ENCODE results near the gene ZNF366. TPM values are rescaled to one million over a fixed set of nuclear protein-coding genes. Genes with fewer than 3 reads are reported as not detected.

Gene ZNF366
- total RNA-seq, 6 experiments from 2014 or later, result 0.77 to 2.3 (median 1.2) TPM

Other genes starting within 250 kb of the ZNF366 start
- gene MRPS27, start 187.2 kb downstream of the ZNF366 start, total RNA-seq, result 10 to 100 TPM; 28.6 to 40.3 (median 36.0) TPM
- 1 to 10 TPM; 4.3 to 8.5 (median 6.7) TPM for gene PTCD2, start 187.0 kb downstream of the ZNF366 start, total RNA-seq

All from right lobe of liver (tissue), 5 donors.